IPS-20b (cell line): Measurements from ENCODE around the gene CD72.
A peak's percentile ranks its signal among the peaks of the same experiment; 100 is the strongest.
"Not testable (repeated sequence)": the region's sequence is repeated elsewhere in the genome, so short reads cannot be mapped to it uniquely, and the experiment has no call there.

ENCODE experiments used
- H3K27ac ChIP-seq: one replicate; pipeline ENCODE4 v1.5.1; 2013; ENCODE audit warnings: low read length
- H3K27me3 ChIP-seq: 2 replicates; pipeline ENCODE4 v1.6.1; 2013; ENCODE audit warnings: mild to moderate bottlenecking, low read length, inconsistent platforms; ENCODE audit not compliant: insufficient read depth
- H3K36me3 ChIP-seq: 2 replicates; pipeline ENCODE4 v1.6.1; 2013; ENCODE audit warnings: low read depth, mild to moderate bottlenecking, inconsistent platforms, low read length, moderate library complexity; ENCODE audit not compliant: insufficient read depth
- H3K4me1 ChIP-seq: 2 replicates; pipeline ENCODE4 v1.6.1; 2013; ENCODE audit warnings: mild to moderate bottlenecking, control low read depth, inconsistent platforms, low read length, moderate library complexity; ENCODE audit not compliant: insufficient read depth
- H3K4me3 ChIP-seq: 2 replicates; pipeline ENCODE4 v1.5.1; 2013; ENCODE audit warnings: mild to moderate bottlenecking, low read length, inconsistent platforms
- H3K9ac ChIP-seq: 2 replicates; pipeline ENCODE4 v1.6.1; 2013; ENCODE audit warnings: low read depth, mild to moderate bottlenecking, inconsistent platforms, low read length, moderate library complexity
- H3K9me3 ChIP-seq: 2 replicates; pipeline ENCODE4 v1.6.1; 2013; ENCODE audit warnings: mild to moderate bottlenecking, low read depth, low read length, inconsistent platforms; ENCODE audit not compliant: insufficient read depth

CD72 gene

GRCh38 chr9:35646533-35647265 lies 28.5 kb upstream of the CD72 start:
- Histone ChIP-seq H3K27me3 (peaks cover 7% of the 10 kb centered on the region; the same call in 1 of the 2 replicates), H3K4me1 (peaks cover 7% of the 10 kb centered on the region; the same call in 1 of the 2 replicates), H3K36me3 (no peaks in the 10 kb centered on the region), H3K27ac (no peak overlapping the region), H3K9me3 (no peaks in the 10 kb centered on the region), H3K9ac (peak overlapping the region; percentile 74; the same call in 1 of the 2 replicates), H3K4me3 (peak overlapping the region; percentile 93)

- Histone ChIP-seq H3K27ac (no peak overlapping the region), H3K4me1 (peaks cover 7% of the 10 kb centered on the region; the same call in 1 of the 2 replicates), H3K9me3 (no peaks in the 10 kb centered on the region), H3K27me3 (peaks cover 7% of the 10 kb centered on the region; the same call in 1 of the 2 replicates), H3K9ac (peak overlapping the region; percentile 74; the same call in 1 of the 2 replicates), H3K4me3 (peak overlapping the region; percentile 93), H3K36me3 (no peaks in the 10 kb centered on the region)
These were observed 27.9 kb upstream of the CD72 start for GRCh38 chr9:35646153-35646532.

- not testable (repeated sequence) for H3K4me1 ChIP-seq, H3K36me3 ChIP-seq, H3K27ac ChIP-seq, H3K9me3 ChIP-seq, H3K27me3 ChIP-seq
- peak overlapping the region; percentile 74; the same call in 1 of the 2 replicates for H3K9ac ChIP-seq
- peak overlapping the region; percentile 93 for H3K4me3 ChIP-seq
These were observed 27.5 kb upstream of the CD72 start for GRCh38 chr9:35645736-35646135.

GRCh38 chr9:35643046-35643445 lies 24.8 kb upstream of the CD72 start:
- Histone ChIP-seq H3K27me3 (peaks cover 7% of the 10 kb centered on the region; the same call in 1 of the 2 replicates), H3K4me1 (peaks cover 3% of the 10 kb centered on the region; the same call in 1 of the 2 replicates), H3K27ac (no peak overlapping the region), H3K4me3 (no peak overlapping the region), H3K36me3 (no peaks in the 10 kb centered on the region), H3K9ac (no peak overlapping the region), H3K9me3 (no peaks in the 10 kb centered on the region)

- not testable (repeated sequence) for H3K9ac ChIP-seq, H3K9me3 ChIP-seq, H3K27ac ChIP-seq, H3K27me3 ChIP-seq, H3K36me3 ChIP-seq, H3K4me1 ChIP-seq, H3K4me3 ChIP-seq
These were observed 23.3 kb upstream of the CD72 start for GRCh38 chr9:35641478-35641877.

GRCh38 chr9:35640431-35640830 lies 22.2 kb upstream of the CD72 start:
- not testable (repeated sequence) for H3K36me3 ChIP-seq, H3K9me3 ChIP-seq, H3K4me1 ChIP-seq, H3K9ac ChIP-seq, H3K27me3 ChIP-seq, H3K4me3 ChIP-seq, H3K27ac ChIP-seq

GRCh38 chr9:35639631-35640030 lies 21.4 kb upstream of the CD72 start:
- no peaks in the 10 kb centered on the region for H3K4me1 ChIP-seq
- no peaks in the 10 kb centered on the region for H3K27me3 ChIP-seq
- no peak overlapping the region for H3K27ac ChIP-seq

GRCh38 chr9:35639225-35639624 lies 21.0 kb upstream of the CD72 start:
- not testable (repeated sequence) for H3K4me1 ChIP-seq, H3K27ac ChIP-seq, H3K4me3 ChIP-seq, H3K9ac ChIP-seq, H3K36me3 ChIP-seq, H3K27me3 ChIP-seq, H3K9me3 ChIP-seq

More at GRCh38 chr9:35639631-35640030, 21.4 kb upstream of the CD72 start:
- Histone ChIP-seq H3K36me3 (no peaks in the 10 kb centered on the region), H3K4me3 (no peak overlapping the region), H3K9me3 (no peaks in the 10 kb centered on the region), H3K9ac (no peak overlapping the region)

GRCh38 chr9:35638751-35639150 lies 20.5 kb upstream of the CD72 start:
- H3K9me3 ChIP-seq, H3K27me3 ChIP-seq, H3K4me1 ChIP-seq, H3K36me3 ChIP-seq, H3K9ac ChIP-seq, H3K4me3 ChIP-seq, H3K27ac ChIP-seq: not testable (repeated sequence)

- H3K27ac ChIP-seq, H3K9me3 ChIP-seq, H3K9ac ChIP-seq, H3K4me1 ChIP-seq, H3K4me3 ChIP-seq, H3K36me3 ChIP-seq, H3K27me3 ChIP-seq: not testable (repeated sequence)
These were observed 19.3 kb upstream of the CD72 start for GRCh38 chr9:35637427-35637955.

GRCh38 chr9:35636877-35637246 lies 18.6 kb upstream of the CD72 start:
- not testable (repeated sequence) for H3K9ac ChIP-seq, H3K4me3 ChIP-seq, H3K9me3 ChIP-seq, H3K27me3 ChIP-seq, H3K4me1 ChIP-seq, H3K36me3 ChIP-seq, H3K27ac ChIP-seq

GRCh38 chr9:35636135-35636876 lies 18.1 kb upstream of the CD72 start:
- Histone ChIP-seq H3K4me3 (no peak overlapping the region), H3K27me3 (no peaks in the 10 kb centered on the region), H3K27ac (no peak overlapping the region), H3K9me3 (no peaks in the 10 kb centered on the region), H3K4me1 (no peaks in the 10 kb centered on the region), H3K9ac (no peak overlapping the region), H3K36me3 (no peaks in the 10 kb centered on the region)
